GM12874 (cell line): ENCODE measurements around the gene ATRAID.

Source experiments
- TF ChIP-seq, protein P1 (sequence below): IDR thresholded peaks from 2 replicates; pipeline ENCODE4 v1.5.1; 2011; ENCODE audit warnings: low read depth, mild to moderate bottlenecking, control low read depth, low read length, moderate library complexity; ENCODE audit not compliant: insufficient read depth

The ATRAID gene

DNA sequence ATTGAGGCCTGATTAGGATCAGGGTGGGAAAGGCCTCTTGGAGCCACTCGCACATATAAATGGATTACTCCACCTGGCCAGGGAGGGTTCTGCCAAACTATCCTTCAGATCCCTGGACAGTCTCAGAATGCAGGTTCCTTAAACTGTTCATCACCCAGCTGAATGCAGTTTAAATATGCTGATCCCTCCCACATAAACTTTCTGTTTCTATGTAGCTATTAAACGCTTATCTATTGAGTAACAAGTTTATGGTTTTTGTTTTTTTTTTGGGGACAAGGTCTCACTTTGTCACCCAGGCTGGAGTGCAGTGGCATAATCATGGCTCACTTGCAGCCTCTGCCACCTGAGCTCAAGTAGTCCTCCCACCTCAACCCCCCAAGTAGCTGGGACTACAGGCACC, 7.2 kb downstream of the ATRAID start:
- TF ChIP-seq, protein P1, sequence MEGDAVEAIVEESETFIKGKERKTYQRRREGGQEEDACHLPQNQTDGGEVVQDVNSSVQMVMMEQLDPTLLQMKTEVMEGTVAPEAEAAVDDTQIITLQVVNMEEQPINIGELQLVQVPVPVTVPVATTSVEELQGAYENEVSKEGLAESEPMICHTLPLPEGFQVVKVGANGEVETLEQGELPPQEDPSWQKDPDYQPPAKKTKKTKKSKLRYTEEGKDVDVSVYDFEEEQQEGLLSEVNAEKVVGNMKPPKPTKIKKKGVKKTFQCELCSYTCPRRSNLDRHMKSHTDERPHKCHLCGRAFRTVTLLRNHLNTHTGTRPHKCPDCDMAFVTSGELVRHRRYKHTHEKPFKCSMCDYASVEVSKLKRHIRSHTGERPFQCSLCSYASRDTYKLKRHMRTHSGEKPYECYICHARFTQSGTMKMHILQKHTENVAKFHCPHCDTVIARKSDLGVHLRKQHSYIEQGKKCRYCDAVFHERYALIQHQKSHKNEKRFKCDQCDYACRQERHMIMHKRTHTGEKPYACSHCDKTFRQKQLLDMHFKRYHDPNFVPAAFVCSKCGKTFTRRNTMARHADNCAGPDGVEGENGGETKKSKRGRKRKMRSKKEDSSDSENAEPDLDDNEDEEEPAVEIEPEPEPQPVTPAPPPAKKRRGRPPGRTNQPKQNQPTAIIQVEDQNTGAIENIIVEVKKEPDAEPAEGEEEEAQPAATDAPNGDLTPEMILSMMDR = no peak

DNA sequence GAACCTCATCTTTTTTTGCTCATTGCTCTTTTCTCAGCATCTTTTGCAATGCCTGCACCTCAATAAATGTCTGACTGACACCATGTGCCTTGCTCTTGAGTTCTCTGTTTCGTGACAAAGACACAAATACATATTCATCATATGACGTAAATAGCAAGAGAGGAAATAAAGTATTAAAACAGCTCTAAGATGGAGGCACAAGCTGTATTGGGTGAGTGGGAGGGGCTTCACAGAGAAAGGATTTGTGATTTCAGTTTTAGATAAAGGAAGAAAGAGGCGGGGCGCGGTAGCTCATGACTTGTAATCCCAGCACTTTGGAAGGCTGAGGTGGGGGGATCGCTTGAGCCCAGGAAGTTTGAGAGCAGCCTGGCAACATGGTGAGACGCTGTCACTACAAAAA, 8.2 kb downstream of the ATRAID start:
- TF ChIP-seq, protein P1 = no peak

DNA sequence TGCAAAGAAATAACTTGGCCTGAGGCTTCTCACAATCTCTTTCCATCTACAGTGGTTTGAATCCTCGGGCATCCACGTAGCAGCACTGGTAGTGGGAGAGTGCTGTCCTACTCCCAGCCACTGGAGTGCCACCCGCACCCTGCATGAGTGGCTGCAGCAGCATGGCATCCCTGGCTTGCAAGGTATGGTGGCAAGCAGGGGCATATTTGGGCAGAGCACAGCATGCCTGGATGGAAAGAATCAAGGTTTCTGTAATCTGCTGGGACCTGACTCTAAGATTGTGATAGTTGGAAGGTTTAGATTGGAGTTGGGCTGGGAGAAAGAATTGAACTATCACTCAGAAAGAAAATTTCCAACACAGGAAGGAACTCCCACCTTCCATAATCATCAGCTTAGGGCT, 9.3 kb downstream of the ATRAID start:
- TF ChIP-seq, protein P1 = no peak

- TF ChIP-seq, protein P1 = no peak
Observed at GRCh38 chr2:27222407-27222806, 10.6 kb downstream of the ATRAID start.

GRCh38 chr2:27223416-27223815, 11.6 kb downstream of the ATRAID start:
- TF ChIP-seq, protein P1 = no peak

DNA sequence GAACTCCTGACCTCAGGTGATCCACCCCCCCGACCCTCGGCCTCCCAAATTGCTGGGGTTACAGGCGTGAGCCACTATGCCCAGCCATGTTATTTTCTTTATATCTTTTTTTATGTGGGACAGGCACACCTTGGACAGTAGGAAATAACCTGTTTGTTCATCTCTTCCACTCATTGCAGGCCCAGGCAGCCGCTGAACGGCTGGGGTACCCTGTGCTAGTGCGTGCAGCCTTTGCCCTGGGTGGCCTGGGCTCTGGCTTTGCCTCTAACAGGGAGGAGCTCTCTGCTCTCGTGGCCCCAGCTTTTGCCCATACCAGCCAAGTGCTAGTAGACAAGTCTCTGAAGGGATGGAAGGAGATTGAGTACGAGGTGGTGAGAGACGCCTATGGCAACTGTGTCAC, 13.7 kb downstream of the ATRAID start:
- TF ChIP-seq, protein P1 = no peak

GRCh38 chr2:27227501-27227900, 15.7 kb downstream of the ATRAID start:
- TF ChIP-seq, protein P1 = no peak

- TF ChIP-seq, protein P1 = no peak
Observed at GRCh38 chr2:27231921-27232320, 20.1 kb downstream of the ATRAID start.
